SW 1271 (cell line): Measurements from ENCODE around the gene FCRL2.

ENCODE experiments used
- DNase-seq, 2 experiments: peaks; one replicate each; lab custom pipeline; 2025; lab: John Stamatoyannopoulos, UW

FCRL2 gene, protein sequence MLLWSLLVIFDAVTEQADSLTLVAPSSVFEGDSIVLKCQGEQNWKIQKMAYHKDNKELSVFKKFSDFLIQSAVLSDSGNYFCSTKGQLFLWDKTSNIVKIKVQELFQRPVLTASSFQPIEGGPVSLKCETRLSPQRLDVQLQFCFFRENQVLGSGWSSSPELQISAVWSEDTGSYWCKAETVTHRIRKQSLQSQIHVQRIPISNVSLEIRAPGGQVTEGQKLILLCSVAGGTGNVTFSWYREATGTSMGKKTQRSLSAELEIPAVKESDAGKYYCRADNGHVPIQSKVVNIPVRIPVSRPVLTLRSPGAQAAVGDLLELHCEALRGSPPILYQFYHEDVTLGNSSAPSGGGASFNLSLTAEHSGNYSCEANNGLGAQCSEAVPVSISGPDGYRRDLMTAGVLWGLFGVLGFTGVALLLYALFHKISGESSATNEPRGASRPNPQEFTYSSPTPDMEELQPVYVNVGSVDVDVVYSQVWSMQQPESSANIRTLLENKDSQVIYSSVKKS

DNA sequence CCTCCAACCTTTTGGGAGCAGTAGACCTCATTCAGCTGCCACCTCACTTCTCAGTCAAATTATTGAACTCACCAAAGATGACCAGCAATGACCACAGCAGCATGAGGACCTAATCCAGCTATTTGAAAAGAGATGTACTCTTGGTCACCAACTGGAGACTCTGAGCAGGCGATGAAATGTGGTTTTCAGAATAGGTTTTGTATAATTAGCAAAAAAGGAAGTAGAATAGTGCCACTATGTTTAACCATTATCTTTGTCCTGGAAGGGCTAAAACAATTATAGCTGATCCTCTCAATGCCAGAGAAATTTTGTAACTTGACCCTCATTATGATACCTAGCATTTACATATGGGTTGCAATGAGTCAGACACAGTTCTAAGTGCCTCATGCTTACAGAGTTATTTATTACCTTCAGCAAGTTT lies at the start of gene FCRL2:
FCRL2 (minus strand) TSS at position 162 of the 421 bp plus-strand sequence; CDS start at position 103, 59 bp downstream.
- DNase-seq = no peak

DNA sequence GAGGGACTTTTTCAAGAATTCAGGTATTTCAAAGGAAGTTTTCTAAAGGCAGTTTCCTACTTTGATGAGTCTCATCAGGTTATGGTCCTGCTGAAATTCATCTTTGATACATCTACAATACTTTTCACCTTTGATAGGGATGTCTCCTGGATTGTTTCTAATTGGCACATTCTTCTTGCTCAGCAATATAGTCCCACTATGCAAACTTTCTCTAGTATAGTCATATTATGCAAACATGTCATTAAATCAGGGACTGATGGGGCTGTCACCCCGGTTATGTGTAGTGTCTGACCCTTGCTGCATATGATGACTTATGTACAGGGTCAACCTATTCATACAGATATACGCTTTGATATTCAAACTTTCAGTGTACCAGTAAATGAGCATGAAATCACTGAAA lies 43.4 kb upstream of the FCRL2 start:
- DNase-seq = no peak

DNA sequence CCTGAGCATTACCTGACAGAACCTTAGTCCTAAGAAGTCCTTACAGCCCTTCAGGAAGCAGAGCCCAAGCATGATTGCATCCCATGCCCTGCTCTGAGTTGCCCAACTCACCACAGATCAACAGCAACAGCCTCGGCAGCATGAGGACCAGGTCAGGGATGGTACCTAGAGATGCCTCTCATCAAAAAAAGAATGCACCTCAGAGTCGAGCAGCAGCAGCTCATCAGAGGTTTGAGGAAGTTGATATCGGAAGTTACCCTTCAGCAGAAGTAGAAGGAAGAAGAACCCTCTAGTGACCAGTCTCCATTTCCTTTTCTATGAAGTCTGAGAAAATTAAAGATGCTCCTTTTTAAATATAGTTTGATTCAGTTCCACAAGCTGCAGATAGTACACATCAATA lies 43.0 kb upstream of the FCRL2 start, which contains the start of gene FCRL1:
FCRL1 (minus strand) TSS at position 225 of the 400 bp plus-strand sequence; CDS start at position 142, 83 bp downstream.
- DNase-seq = no peak

DNA sequence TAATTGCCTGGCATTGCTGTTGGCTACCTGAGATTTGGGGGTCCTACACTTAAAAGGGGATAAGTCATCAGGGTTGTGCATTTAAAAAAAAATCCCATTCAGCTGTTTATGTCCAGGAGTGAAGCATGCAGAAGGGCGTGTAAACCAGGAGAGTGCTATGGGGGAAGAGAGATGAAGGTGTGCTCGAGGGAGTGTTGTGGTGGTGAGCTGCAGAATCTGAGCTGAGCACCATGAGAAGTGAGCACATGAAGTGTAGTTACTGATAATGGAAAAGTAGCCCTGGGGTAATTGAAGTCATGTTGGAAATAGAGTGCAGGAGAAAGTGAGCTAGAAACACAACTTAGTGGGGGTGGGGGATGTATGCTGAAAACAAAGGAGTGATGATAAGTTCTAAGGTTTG lies 42.3 kb upstream of the FCRL2 start:
- no peak for DNase-seq

DNA sequence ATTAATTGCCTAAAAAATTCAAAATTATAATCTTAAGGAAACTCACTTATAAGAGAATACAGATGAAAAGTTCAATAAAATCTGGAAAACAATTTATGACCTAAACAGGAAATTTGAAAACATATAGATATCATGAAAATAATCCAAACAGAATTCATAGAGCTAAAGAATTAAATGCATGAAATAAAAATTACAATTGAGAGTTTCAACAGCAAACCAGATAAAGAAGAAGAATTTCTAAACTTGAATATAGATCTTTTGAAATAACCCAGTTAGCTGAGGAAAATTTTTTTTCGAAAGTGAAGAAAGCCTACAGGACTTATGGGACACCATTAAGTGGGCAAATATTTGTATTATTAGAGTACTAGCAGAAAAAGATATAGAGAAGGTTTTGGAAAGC lies 36.3 kb upstream of the FCRL2 start:
- no peak for DNase-seq

DNA sequence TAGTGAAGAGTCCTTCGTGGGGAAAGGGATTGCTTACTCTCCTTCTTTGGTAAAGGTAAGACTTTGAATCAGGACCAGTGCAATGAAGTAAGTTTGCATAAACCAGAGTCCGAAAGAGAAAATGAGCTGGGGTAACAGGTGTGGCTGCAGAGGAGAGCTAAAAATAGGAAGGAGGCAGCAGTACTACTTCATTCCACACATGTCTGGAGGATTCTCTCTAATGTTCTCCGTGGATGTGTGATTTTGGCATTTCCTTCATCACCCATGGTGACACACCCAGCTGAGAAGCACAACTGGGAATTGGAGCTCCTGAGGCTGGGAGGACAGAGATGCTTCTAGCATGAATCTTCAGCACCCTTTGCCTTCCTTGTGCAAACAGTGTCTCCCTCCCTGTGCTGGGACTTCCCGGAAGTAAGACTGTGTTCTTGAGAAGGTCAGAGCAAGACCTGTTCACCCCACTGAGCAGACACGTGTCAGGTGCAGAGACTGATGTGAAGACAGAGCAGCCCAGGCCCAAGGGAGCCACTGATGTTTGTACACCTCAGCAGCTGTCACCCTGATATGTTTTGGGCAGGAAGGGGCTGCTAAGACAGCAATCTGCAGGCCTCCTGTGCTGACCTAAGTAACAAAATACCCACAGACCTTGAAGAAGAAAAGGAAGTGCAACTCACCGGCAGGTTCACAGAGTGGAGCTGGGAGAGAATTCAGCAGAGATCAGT lies 29.7 kb upstream of the FCRL2 start:
- no peak for DNase-seq

DNA sequence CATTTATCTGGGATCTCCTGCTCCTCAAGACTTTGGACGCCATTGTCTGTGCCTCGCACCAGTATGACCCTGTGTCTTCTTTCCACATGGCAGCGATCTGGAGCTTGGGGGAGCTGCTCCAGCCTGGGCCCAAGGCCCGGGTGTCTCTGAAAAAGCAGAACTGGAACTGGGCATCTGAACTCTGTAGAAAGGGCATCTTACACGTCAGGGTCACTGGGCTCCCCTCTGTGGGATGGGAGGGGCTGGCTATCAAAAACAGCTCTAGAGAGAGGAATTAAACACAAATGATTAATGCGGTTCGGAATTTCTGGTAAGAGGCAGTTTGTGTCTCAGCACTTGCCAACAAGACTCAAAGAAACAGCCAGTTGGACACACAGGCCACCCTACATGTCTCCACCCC lies 26.9 kb upstream of the FCRL2 start:
- DNase-seq = no peak

DNA sequence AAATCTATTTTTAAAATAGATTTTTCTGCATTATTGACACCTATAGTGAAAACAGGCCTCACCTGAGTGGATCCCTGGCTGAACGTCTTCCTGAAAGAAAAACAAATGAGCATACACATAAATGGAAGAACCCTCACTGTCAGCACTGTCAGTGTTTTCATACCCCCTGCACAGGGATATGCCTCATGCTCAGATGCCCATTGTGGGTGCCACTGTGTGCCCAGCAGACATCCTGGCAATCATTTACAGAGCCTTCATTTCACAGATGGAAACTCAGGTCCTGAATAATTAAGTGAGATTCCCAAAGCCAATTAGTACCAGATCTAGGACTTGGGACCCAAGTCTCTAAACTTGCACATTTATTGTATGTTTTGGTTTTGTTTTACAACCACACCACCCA lies 23.1 kb upstream of the FCRL2 start:
- DNase-seq = no peak

DNA sequence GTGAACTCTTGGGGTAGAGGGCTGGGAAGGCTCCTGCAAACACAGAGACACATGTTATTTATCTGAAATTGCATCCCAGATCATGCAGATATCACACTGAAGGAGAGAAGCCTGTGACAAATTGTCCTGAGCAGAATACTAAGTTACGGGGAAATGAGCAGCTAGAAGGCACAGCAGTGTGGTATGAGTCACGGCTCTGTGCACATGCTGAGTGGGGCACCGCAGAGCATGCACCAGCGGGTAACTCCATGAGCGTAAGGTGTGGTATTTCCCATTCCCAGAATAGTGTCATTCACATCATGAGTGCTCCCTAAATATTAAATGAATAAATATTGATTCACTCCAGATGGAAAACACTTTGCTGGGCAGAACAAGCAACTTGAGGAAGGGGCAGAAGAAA lies 21.3 kb upstream of the FCRL2 start:
- DNase-seq = no peak

DNA sequence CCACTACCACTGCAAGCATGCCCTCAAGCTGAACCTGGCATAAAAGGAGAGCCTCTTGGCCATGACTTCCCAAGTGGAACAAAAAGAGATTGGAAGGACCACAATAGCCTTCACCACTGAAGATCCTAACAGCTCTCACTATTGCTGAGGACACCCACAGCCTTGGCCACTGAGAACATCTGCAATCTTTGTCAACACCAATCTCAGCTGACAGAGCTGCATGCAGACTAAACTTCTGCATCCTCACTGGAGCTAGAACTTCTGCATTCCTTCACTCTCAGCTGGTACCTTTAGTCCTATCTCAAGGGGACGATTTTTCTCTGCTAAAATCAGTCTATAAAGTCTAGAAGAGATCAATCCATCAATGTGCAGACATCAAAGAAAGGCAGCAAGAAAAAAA lies 8.3 kb upstream of the FCRL2 start:
- no peak for DNase-seq

DNA sequence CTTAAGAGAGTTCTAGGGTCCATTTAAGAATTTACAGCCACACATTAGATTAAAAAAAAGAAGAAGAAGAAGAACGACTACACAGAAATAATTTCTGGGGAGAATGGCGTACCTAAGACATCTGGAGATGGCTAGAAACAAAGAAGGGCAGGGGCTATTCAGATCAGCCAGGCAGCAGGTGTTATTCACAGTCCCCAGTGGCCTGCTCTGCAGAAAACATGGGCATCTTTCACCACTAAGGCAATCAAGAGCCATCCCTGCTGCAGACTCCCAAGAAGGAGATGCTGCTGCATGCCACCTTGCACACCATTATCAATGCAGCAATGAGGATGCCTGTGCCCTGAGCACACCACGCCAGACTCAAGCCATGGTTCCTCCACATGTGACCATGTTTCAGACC lies 7.9 kb upstream of the FCRL2 start:
- no peak for DNase-seq

DNA sequence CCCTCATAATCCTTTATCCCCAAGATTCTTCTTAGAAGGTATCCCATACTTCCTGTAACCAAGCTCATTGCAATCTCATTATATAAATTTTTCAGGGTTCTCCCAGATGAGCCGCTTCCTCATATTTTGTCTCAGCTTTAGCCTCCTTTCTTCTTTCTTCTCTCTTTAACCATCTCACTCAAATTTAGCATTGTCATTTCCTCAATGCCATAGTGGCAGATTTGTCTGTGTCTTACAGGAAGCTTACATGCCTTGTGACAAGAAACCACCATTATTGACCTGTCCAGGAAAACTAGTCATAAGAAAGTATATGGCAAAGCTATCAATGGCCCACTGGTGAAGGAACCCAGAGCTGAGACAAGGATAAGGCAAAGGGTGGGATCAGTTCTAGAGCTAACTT lies 6.0 kb upstream of the FCRL2 start:
- no peak for DNase-seq

DNA sequence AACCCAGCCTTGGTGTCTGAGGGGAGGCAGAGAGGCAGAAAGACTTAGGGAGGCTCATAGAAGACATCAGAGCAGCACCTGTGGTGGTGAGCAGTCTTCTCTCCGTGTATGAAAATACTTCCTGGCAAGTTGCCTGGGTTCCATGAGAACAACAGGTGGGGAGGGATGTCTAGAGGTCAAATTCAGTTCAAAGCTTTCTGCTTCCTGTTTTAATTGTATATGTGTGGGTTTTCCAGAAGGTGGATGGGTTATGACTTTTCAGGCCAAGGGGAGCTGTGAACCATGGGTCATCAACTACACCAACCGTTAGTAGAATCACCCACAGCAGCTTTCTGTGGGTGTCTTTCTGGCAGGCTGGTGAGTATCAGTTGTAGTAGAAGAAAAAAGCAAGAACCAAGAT lies 4.1 kb upstream of the FCRL2 start:
- DNase-seq = no peak

DNA sequence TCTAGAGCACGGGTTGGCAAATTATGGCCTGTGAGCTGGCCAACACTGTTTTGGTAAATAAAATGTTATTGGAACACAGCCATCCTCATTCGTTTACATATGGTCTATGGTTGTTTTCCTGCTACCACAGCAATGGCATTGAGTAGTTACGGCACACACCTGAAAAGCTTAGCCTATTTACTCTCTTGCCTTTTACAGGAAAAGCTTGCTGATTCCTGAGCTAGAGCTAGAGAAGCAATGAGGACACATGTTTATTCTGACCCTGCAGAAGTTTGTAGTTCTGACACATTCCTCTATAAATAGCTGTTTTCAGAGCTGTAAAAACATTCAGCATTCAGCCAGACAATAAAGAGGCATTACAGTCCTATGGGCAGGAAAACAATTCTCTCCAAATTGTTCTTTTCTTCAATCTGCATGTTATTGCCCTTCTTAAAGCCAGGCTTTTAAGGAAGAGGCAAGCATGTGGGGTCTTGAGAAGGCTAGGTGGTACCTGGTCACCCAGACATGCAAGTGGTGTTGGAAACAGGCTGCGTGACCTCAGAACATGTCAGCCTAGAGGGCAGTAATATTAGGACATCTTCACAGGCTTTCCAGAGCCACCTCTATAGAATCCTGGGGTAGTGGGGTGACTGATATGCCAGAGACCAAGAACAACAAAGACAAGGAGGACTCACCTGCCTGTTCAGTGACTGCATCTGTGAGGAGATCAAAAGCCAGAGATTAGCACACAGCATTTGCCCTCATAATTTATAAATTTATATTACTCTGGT lies 1.6 kb downstream of the FCRL2 start:
- no peak for DNase-seq

DNA sequence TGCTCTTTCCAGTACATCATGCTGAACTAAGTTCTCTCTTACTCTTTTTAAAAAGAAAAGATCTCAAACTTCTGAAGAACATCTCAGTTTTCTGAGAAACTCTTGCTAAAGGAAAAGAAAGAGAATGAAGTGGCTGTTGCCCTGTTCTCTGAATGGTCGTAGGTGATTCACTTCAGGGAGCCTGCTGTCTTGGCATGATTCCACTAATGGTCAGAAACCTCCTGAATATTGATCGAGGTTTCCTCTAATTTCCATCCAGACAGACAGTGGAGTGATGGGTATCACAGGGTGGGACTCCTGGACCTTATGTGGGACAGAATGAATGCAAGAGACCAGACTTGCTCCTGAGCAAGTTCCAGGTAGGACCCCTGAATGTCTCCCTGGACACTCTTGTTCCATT lies 2.5 kb downstream of the FCRL2 start:
- DNase-seq = no peak

DNA sequence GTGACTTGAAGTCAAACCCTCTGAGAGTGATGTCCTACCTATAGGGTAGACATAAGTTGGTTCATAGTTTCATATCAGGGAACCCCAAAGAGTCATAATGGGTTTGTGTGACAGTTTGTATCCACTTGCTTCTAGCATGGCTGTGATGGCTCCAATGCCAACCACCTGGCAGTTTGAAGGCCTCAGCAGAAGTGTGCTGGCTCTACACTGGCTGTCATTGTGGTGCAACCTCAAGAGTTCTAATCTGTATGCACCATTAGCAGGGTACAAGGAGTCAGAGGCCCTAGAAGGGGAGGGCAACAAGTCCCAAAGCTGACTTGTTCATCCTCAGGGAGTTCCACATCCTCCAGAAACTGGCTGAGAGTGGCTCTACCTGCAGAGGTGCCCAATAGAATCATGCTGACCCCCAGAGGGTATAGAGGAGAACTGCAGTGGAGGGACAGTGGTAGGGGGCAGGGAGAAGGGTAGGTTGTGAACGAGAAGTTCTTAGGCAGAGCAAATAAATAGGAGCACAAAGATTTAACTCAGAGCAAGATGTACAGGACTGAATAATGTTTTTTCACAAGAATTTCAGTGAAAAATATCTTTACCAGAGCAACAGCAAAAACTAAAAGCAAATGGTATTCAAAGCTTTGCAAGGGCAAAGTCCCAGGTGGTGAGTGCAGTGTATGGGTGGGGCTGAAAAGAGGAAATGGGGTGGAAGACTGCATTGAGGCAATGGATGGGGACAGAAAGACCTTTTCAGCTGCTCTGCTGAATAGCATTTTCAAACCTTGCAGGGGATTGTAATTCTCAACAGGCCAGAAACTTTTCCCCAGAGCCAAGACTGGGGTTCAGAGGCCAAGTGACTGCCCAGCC lies 3.2 kb downstream of the FCRL2 start:
- no peak for DNase-seq

DNA sequence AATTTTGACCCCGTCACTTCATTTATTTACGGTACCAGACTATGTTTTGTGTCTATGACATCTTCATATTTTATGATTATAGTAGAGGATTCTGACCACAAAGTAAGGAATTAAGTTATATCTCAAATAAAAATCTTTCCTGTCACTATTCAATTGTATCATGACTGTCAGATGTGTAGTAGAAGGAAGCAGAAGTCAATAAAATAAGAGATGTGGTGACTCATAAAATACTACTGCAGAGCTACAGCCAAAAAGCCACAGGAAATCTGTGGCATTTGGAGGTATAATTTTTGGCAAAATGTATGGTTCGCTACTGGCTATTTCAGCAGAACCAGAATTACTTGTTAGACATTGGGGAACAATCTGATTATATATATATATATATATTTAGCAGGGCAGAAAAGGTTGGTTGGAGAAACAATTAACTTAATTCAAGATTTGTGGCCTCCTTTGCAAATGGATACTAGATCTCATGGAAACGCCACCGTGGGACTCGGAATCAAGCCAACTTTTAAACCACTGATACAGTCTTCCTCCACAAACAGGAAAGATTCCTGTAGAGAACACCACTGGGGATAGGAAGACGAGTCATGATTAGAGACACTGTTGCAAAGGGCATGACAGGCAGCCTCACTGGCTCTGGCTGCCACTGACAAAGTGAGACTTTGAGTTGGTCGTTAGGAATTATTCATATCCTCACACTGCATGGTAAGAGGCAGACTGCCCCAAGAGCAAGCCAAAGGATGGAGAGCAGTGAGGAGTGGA lies 5.1 kb downstream of the FCRL2 start:
- no peak for DNase-seq

DNA sequence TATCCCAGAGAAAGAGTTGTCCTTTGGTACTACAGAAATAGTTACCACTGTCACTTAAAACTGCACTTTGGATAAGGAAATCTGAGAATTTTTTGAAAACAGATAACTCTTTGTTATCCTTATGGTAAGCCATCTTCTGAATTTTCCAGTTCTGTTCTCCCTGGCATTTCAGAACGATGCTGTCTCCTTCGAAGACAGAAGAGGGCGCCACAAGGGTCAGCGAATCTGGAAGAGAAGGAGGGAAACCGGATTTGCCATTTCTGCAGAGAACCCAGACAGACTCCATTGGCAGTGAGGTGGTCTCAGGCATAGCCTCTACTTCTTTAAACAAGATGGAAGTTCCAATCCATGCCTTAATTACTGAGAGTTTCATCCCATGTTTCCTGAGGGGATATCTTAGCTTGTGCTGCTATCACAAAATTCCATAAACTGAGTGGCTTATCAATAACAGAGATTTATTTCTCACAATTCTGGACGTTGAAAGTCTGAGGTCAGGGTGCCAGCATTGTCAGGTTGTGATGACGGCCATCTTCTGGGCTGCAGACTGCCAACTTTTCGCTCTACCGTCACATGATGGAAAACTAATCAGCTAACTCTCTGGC lies 6.4 kb downstream of the FCRL2 start:
- DNase-seq = no peak

DNA sequence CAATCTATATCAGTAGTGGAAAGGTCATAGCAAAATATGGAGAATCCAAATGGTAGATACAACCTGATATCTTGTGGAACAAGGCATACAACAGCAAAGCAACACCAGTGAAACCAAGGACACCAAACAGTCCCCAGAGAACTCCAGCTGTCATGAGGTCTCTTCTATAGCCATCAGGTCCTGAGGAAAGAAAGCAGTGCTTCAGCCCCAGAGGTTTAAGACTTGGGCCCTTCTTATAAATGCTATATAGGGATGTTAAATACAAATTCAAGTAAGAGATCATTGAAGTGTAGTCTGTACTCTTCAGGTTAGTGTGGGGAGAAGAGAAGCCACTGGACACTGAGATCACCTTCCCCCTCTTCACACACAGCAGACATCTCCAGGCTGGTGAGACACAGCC lies 10.1 kb downstream of the FCRL2 start:
- DNase-seq = no peak

DNA sequence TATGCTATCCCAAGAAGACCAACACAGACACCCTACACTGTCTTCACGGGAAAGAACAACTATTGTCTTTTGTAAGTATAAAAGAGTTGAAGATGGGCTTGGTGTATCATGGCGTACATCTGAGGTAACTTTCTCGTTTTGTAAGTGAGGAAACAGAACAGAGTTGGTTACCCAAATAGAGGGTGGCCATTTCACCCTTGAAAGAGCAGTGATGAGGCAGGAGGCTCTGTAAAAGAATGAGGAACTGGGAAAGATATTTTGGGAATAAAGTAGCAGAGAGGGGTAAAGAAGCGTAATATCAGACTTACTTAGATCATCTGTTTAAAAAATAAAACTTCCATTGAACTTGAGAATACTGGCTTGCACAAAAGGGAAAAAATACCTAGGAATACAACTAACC lies 18.9 kb downstream of the FCRL2 start:
- DNase-seq = no peak
